ENCODE measurements around the gene OLFM1.
A peak's percentile ranks its signal among the peaks of the same experiment; 100 is the strongest.

The OLFM1 gene

GRCh38 chr9:135087899-135088347 is 455 bp downstream of the OLFM1 start:
- no peak for DNase-seq (ENCODE audit: low read depth)
- H3K4me3 ChIP-seq (ENCODE audit: low read length): peak overlapping the region; percentile 27; the same call in 1 of the 2 replicates
- TF ChIP-seq, protein P1, sequence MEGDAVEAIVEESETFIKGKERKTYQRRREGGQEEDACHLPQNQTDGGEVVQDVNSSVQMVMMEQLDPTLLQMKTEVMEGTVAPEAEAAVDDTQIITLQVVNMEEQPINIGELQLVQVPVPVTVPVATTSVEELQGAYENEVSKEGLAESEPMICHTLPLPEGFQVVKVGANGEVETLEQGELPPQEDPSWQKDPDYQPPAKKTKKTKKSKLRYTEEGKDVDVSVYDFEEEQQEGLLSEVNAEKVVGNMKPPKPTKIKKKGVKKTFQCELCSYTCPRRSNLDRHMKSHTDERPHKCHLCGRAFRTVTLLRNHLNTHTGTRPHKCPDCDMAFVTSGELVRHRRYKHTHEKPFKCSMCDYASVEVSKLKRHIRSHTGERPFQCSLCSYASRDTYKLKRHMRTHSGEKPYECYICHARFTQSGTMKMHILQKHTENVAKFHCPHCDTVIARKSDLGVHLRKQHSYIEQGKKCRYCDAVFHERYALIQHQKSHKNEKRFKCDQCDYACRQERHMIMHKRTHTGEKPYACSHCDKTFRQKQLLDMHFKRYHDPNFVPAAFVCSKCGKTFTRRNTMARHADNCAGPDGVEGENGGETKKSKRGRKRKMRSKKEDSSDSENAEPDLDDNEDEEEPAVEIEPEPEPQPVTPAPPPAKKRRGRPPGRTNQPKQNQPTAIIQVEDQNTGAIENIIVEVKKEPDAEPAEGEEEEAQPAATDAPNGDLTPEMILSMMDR (conservative IDR thresholded peaks at IDR 0.05; ENCODE audit: low read length): no peak

DNA sequence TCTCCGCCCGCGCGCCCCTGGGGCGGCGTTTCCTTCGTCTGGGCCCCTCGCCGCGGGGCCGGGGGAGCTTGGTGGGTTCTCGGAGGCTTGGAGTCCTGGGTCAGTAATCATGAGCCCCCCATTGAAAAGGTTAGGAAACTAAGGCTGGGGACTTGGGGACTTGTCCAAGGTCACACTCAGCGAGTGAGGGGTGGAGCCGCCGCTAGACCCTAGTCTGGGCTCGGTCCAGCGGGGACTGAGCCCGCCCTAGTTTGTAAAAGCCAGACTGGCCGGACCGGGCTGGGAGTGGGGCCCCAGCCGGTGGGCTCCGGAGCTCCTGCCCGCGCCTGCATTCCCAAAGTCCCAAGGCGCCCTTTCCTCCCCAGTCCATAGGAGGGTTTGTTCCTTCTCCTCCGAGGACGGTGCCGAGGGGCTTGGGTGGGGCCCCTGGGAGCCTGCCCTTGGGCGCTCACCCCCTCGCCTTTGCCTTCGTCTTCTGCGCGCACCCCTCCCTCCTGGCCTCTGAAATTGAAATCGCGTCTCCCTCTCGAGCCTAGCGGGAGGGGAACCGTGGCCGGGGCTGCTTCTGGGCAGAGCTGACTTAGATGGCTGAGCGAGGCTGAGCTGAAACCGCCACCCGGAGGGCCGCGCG is 995 bp downstream of the OLFM1 start:
- DNase-seq (ENCODE audit: low read depth): no peak
- TF ChIP-seq, protein P1 (conservative IDR thresholded peaks at IDR 0.05; ENCODE audit: low read length): no peak
- H3K4me3 ChIP-seq (ENCODE audit: low read length): no peak overlapping the region

DNA sequence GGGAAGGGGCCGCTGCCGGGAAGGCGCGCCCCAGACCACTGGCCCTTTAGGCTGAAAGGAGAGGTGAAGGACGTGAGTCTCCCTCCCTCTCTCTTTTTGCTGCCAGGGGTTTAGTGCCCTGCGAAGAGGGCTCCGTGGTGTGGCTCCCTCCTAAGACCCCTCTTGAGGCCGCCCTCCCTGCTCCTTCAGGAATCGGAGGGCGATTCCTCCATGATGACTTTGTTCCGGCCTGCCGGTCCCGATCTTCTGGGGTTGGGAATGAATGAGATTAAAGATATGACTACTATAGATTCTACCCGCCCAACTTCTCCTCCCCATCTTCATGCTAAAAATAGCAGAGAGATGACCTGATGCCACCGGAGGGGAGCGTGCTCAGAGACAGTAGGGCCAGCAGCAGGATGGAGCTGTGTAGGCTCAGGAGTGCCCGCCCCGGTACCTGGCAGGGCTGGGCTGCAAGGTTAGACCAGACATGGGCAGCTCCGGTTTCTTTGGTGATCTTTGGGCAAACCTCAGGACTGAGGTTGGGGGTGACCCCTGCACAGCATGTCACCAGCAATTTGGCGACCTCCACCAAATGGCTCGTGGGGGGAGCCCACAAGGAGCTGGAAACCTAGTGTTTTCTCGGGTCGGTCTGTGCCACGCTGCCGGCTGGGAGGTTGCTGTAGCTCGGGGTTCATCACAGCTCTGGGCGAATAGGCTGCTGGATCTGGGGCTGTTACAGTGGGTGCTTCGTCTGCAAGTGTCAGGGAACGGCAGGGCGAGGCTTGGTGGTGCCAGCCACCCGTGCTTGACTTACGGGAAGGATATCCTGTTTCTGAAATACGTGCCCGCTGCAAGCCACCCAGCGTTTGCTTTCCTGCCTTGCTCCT is 1.7 kb downstream of the OLFM1 start:
- DNase-seq (ENCODE audit: low read depth): no peak
- TF ChIP-seq, protein P1 (conservative IDR thresholded peaks at IDR 0.05; ENCODE audit: low read length): no peak
- no peak overlapping the region for H3K4me3 ChIP-seq (ENCODE audit: low read length)

GRCh38 chr9:135090081-135090480 is 2.6 kb downstream of the OLFM1 start:
- no peak overlapping the region for H3K4me3 ChIP-seq (ENCODE audit: low read length)
- no peak for DNase-seq (ENCODE audit: low read depth)
- TF ChIP-seq, protein P1 (conservative IDR thresholded peaks at IDR 0.05; ENCODE audit: low read length): no peak

GRCh38 chr9:135090547-135090946 is 3.1 kb downstream of the OLFM1 start:
- DNase-seq (ENCODE audit: low read depth): no peak
- TF ChIP-seq, protein P1 (conservative IDR thresholded peaks at IDR 0.05; ENCODE audit: low read length): no peak
- H3K4me3 ChIP-seq (ENCODE audit: low read length): no peak overlapping the region

DNA sequence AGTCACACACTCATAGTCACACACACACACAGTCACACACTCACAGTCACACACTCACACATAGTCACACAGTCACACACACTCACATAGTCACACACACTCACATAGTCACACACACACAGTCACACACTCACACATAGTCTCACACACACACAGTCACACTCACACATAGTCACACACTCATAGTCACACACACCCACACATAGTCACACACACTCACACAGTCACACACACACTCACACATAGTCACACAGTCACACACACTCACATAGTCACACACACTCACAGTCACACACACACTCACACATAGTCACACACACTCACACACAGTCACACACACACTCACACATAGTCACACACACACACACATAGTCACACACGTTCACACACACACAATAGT is 4.1 kb downstream of the OLFM1 start:
- TF ChIP-seq, protein P1 (conservative IDR thresholded peaks at IDR 0.05; ENCODE audit: low read length): no peak
- DNase-seq (ENCODE audit: low read depth): no peak
- H3K4me3 ChIP-seq (ENCODE audit: low read length): no peak overlapping the region

- TF ChIP-seq, protein P1 (conservative IDR thresholded peaks at IDR 0.05; ENCODE audit: low read length): no peak
- no peak for DNase-seq (ENCODE audit: low read depth)
- no peak overlapping the region for H3K4me3 ChIP-seq (ENCODE audit: low read length)
Observed at GRCh38 chr9:135093111-135093510, 5.6 kb downstream of the OLFM1 start.

Data from AG10803 (cell line).